ENCODE results near the gene TAS2R13.

Gene TAS2R13

DNA sequence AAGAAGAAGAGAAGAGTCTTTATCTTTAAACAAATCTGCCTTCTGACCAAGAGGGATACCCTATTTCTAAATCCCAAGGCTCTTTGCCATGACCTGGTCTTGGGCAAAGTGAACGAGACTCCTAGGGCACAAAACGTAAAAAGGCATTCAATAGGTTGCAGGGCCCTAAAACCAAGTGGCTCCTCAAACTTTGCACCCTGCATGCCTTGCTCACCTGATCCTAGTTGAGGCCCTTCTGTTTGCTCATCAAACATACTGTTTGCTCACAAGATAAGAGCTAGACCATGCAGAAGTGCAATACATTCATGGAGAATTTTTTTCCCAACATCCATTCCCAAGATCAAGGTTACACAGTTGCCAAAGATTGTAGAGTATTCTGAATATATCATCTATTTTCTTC is 17.4 kb downstream of the TAS2R13 start:
- H3K9me3 ChIP-seq (ENCODE audit: severe bottlenecking) = no peaks in the 10 kb centered on the region
- DNase-seq (ENCODE audit: low spot score) (no peak), ATAC-seq (ENCODE audit: low read depth) (no peak)
- no peak overlapping the region for H3K27ac ChIP-seq (ENCODE audit: poor library complexity, severe bottlenecking)
- no peak overlapping the region for H3K4me3 ChIP-seq (ENCODE audit: severe bottlenecking)
- H3K36me3 ChIP-seq (ENCODE audit: low read depth) = no peaks in the 10 kb centered on the region
- no peaks in the 10 kb centered on the region for H3K4me1 ChIP-seq (ENCODE audit: insufficient read depth, poor library complexity, severe bottlenecking)
- no peaks in the 10 kb centered on the region for H3K27me3 ChIP-seq (ENCODE audit: insufficient read depth, poor library complexity, severe bottlenecking)
- TF ChIP-seq, protein P1, sequence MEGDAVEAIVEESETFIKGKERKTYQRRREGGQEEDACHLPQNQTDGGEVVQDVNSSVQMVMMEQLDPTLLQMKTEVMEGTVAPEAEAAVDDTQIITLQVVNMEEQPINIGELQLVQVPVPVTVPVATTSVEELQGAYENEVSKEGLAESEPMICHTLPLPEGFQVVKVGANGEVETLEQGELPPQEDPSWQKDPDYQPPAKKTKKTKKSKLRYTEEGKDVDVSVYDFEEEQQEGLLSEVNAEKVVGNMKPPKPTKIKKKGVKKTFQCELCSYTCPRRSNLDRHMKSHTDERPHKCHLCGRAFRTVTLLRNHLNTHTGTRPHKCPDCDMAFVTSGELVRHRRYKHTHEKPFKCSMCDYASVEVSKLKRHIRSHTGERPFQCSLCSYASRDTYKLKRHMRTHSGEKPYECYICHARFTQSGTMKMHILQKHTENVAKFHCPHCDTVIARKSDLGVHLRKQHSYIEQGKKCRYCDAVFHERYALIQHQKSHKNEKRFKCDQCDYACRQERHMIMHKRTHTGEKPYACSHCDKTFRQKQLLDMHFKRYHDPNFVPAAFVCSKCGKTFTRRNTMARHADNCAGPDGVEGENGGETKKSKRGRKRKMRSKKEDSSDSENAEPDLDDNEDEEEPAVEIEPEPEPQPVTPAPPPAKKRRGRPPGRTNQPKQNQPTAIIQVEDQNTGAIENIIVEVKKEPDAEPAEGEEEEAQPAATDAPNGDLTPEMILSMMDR (IDR thresholded peaks at IDR 0.05; ENCODE audit: poor library complexity, severe bottlenecking) = no peak

GRCh38 chr12:10889226-10889625 is 20.1 kb downstream of the TAS2R13 start:
- TF ChIP-seq, protein P1 (IDR thresholded peaks at IDR 0.05; ENCODE audit: poor library complexity, severe bottlenecking) = no peak
- Histone ChIP-seq H3K27ac (ENCODE audit: poor library complexity, severe bottlenecking) (no peak overlapping the region), H3K9me3 (ENCODE audit: severe bottlenecking) (no peaks in the 10 kb centered on the region), H3K4me3 (ENCODE audit: severe bottlenecking) (no peak overlapping the region), H3K4me1 (ENCODE audit: insufficient read depth, poor library complexity, severe bottlenecking) (no peaks in the 10 kb centered on the region), H3K36me3 (ENCODE audit: low read depth) (no peaks in the 10 kb centered on the region), H3K27me3 (ENCODE audit: insufficient read depth, poor library complexity, severe bottlenecking) (no peaks in the 10 kb centered on the region)
- DNase-seq (ENCODE audit: low spot score) (no peak), ATAC-seq (ENCODE audit: low read depth) (no peak)

DNA sequence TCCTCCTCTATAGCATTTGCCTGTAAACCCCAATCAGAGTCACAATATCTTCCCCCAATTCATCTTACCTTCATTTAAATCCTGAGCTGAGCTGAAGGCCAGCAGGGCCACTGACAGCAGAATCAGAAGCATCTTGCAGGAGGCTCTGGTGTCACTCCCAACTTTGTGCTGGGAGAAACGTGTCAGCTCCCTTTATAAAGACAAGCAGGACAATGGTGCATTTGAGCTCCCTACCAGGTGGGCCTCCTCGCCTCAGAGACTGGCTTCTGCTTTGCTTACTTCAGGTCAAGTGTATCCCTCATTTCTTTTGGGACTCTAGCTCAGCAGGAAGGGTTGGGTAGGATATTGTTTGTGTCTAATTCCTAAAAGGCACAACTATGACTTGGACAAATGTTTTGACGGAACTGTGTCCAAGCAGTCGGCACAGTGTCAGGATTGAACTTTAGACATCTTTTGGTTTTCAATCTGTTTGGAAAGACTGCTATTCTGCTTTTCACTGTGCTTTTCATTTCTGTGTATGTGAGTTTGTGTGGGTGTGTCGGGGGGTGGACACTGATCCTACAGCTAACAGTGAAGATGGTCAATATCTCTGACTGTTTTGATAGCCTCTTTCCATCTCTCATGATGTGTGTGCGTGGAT is 25.2 kb downstream of the TAS2R13 start, which contains the start of gene PRH1:
PRH1 (minus strand) TSS at position 170 of the 640 bp plus-strand sequence; CDS start at position 132, 38 bp downstream.
- ATAC-seq (ENCODE audit: low read depth) = no peak
- no peaks in the 10 kb centered on the region for H3K36me3 ChIP-seq (ENCODE audit: low read depth)
- DNase-seq (ENCODE audit: low spot score) = no peak
- H3K4me3 ChIP-seq (ENCODE audit: severe bottlenecking) = no peak within 1 kb of the TSS
- no peaks in the 10 kb centered on the region for H3K4me1 ChIP-seq (ENCODE audit: insufficient read depth, poor library complexity, severe bottlenecking)
- TF ChIP-seq, protein P1 (IDR thresholded peaks at IDR 0.05; ENCODE audit: poor library complexity, severe bottlenecking) = no peak
- no peak within 1 kb of the TSS for H3K27ac ChIP-seq (ENCODE audit: poor library complexity, severe bottlenecking)
- H3K9me3 ChIP-seq (ENCODE audit: severe bottlenecking) = no peaks in the 10 kb centered on the region
- no peaks in the 10 kb centered on the region for H3K27me3 ChIP-seq (ENCODE audit: insufficient read depth, poor library complexity, severe bottlenecking)

- no peak for DNase-seq (ENCODE audit: low spot score)
Measured at GRCh38 chr12:10873378-10873777, 36.0 kb downstream of the TAS2R13 start.

DNA sequence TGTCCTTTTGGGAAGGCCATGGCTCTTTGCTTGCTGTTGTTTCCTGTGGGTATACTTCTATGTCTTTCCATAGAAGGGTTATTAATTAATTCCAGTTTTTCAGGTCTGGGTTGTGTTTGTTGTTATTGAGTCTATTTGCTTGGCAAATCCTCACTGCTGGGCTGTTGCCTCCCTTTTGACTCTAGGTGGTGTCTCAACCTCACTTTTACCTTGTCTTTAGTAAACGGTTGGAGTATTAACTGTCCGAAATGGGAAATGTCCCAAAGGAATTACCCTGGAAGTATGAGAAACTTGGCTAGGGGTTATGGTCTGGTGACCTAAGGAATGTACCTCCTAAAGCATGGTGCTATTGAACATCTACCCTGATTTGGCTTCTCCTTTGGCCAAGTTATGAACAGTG is 42.0 kb downstream of the TAS2R13 start:
- Histone ChIP-seq H3K36me3 (ENCODE audit: low read depth) (no peaks in the 10 kb centered on the region), H3K27ac (ENCODE audit: poor library complexity, severe bottlenecking) (no peak overlapping the region), H3K4me3 (ENCODE audit: severe bottlenecking) (no peak overlapping the region), H3K27me3 (ENCODE audit: insufficient read depth, poor library complexity, severe bottlenecking) (no peaks in the 10 kb centered on the region), H3K9me3 (ENCODE audit: severe bottlenecking) (no peaks in the 10 kb centered on the region), H3K4me1 (ENCODE audit: insufficient read depth, poor library complexity, severe bottlenecking) (no peaks in the 10 kb centered on the region)
- ATAC-seq (ENCODE audit: low read depth) (no peak), DNase-seq (ENCODE audit: low spot score) (no peak)
- TF ChIP-seq, protein P1 (IDR thresholded peaks at IDR 0.05; ENCODE audit: poor library complexity, severe bottlenecking) = no peak

More at GRCh38 chr12:10873378-10873777, 36.0 kb downstream of the TAS2R13 start:
- H3K4me3 ChIP-seq (ENCODE audit: severe bottlenecking) = no peak overlapping the region
- H3K27me3 ChIP-seq (ENCODE audit: insufficient read depth, poor library complexity, severe bottlenecking) = no peaks in the 10 kb centered on the region
- H3K9me3 ChIP-seq (ENCODE audit: severe bottlenecking) = no peaks in the 10 kb centered on the region
- no peaks in the 10 kb centered on the region for H3K4me1 ChIP-seq (ENCODE audit: insufficient read depth, poor library complexity, severe bottlenecking)
- no peaks in the 10 kb centered on the region for H3K36me3 ChIP-seq (ENCODE audit: low read depth)
- no peak overlapping the region for H3K27ac ChIP-seq (ENCODE audit: poor library complexity, severe bottlenecking)
- no peak for ATAC-seq (ENCODE audit: low read depth)
- TF ChIP-seq, protein P1 (IDR thresholded peaks at IDR 0.05; ENCODE audit: poor library complexity, severe bottlenecking) = no peak
